GM23338 (cell line): ENCODE data around the gene OAT. TPM values are rescaled to one million over a fixed set of nuclear protein-coding genes. Genes with fewer than 3 reads are reported as not detected.

Experiments used
- ATAC-seq: fragments of 200-7000 bp; cut with Tn5 transposase; 3 replicates; pipeline ENCODE4 v1.9.1; 2020
- DNase-seq: peaks from one replicate; pipeline ENCODE4 v3.0.0-alpha.2; 2015; ENCODE audit warnings: low spot score
- H2AFZ ChIP-seq: fragments of 200-600 bp; sonication (generic); 2 replicates; pipeline ENCODE4 v1.8.0; 2016; ENCODE audit warnings: antibody characterized with exemption, mild to moderate bottlenecking, moderate library complexity
- H3F3A ChIP-seq: fragments of 200-600 bp; sonication (generic); replicated peaks from 2 replicates; pipeline ENCODE4 v1.8.0; 2017; ENCODE audit warnings: antibody characterized with exemption, mixed run types, low read depth
- H3K27ac ChIP-seq: fragments of 200-600 bp; sonication (generic); 2 replicates; pipeline ENCODE4 v1.6.1; 2016; ENCODE audit warnings: low read depth
- H3K27me3 ChIP-seq: fragments of 200-600 bp; sonication (generic); 2 replicates; pipeline ENCODE4 v1.8.0; 2016; ENCODE audit warnings: mild to moderate bottlenecking, mixed run types, moderate library complexity; ENCODE audit not compliant: insufficient read depth
- H3K36me3 ChIP-seq: fragments of 200-600 bp; sonication (generic); 2 replicates; pipeline ENCODE4 v1.8.0; 2016; ENCODE audit warnings: mild to moderate bottlenecking; ENCODE audit not compliant: insufficient read depth
- H3K4me1 ChIP-seq: fragments of 200-600 bp; sonication (generic); 2 replicates; pipeline ENCODE4 v1.8.0; 2016; ENCODE audit warnings: mild to moderate bottlenecking, moderate library complexity; ENCODE audit not compliant: insufficient read depth
- H3K4me2 ChIP-seq: fragments of 200-600 bp; sonication (generic); 2 replicates; pipeline ENCODE4 v1.7.1; 2017; ENCODE audit warnings: mixed run types
- H3K4me3 ChIP-seq: fragments of 200-600 bp; sonication (generic); 2 replicates; pipeline ENCODE4 v1.6.1; 2016; ENCODE audit warnings: mixed run types
- H3K79me2 ChIP-seq: fragments of 200-600 bp; sonication (generic); replicated peaks from 2 replicates; pipeline ENCODE4 v1.8.0; 2017; ENCODE audit warnings: mild to moderate bottlenecking; ENCODE audit not compliant: insufficient read depth
- H3K9me2 ChIP-seq: fragments of 200-600 bp; sonication (generic); 2 replicates; pipeline ENCODE4 v1.8.0; 2017; ENCODE audit not compliant: insufficient read depth
- H4K20me1 ChIP-seq: fragments of 200-600 bp; sonication (generic); replicated peaks from 2 replicates; pipeline ENCODE4 v1.8.0; 2017; ENCODE audit warnings: mild to moderate bottlenecking; ENCODE audit not compliant: insufficient read depth
- H3K27ac Mint-ChIP-seq: 2 replicates; pipeline ENCODE4 v1.8.0; 2020; ENCODE audit warnings: inconsistent platforms, mild to moderate bottlenecking, moderate library complexity, mixed read lengths
- H3K27me3 Mint-ChIP-seq: 3 replicates; pipeline ENCODE4 v1.8.0; 2022; ENCODE audit warnings: low read depth, mild to moderate bottlenecking, moderate library complexity, mixed read lengths, inconsistent platforms; ENCODE audit not compliant: insufficient read depth, poor library complexity
- H3K36me3 Mint-ChIP-seq: 3 replicates; pipeline ENCODE4 v1.8.0; 2021; ENCODE audit warnings: low read depth, mild to moderate bottlenecking, inconsistent platforms, moderate library complexity, mixed read lengths
- H3K4me1 Mint-ChIP-seq: 3 replicates; pipeline ENCODE4 v1.8.0; 2020; ENCODE audit warnings: mild to moderate bottlenecking, inconsistent platforms, mixed read lengths
- H3K4me3 Mint-ChIP-seq: 3 replicates; pipeline ENCODE4 v1.8.0; 2021; ENCODE audit warnings: moderate library complexity, mild to moderate bottlenecking, inconsistent platforms, mixed read lengths
- H3K9me3 Mint-ChIP-seq: 3 replicates; pipeline ENCODE4 v1.8.0; 2020; ENCODE audit warnings: moderate library complexity, mild to moderate bottlenecking, inconsistent platforms, mixed read lengths
- CREB1 ChIP-seq: fragments of 250-450 bp; sonication (Bioruptor Pico); IDR thresholded peaks from 2 replicates; pipeline ENCODE4 v1.5.0; 2020; ENCODE audit warnings: low read depth, mild to moderate bottlenecking, moderate library complexity
- CTCF ChIP-seq, 2 experiments: fragments of 200-600 bp in 1 of 2; sonication (generic) in 1 of 2; conservative IDR thresholded peaks; 2 replicates each; pipeline versions ENCODE4 v1.5.1 to v1.6.1; 2016 to 2017; ENCODE audit warnings: antibody characterized with exemption in 2 of 2, low read depth in 2 of 2, mild to moderate bottlenecking in 2 of 2, moderate library complexity in 1 of 2
- ETS1 ChIP-seq: IDR thresholded peaks from 2 replicates; pipeline ENCODE4 v1.6.1; 2016; ENCODE audit warnings: antibody characterized with exemption
- EZH2 ChIP-seq: fragments of 200-600 bp; sonication (generic); IDR thresholded peaks from one replicate; pipeline ENCODE4 v1.8.0; 2017; ENCODE audit warnings: antibody characterized with exemption, mild to moderate bottlenecking, low read depth; ENCODE audit not compliant: unreplicated experiment
- EZH2phosphoT487 ChIP-seq: fragments of 200-600 bp; sonication (generic); IDR thresholded peaks from one replicate; pipeline ENCODE4 v1.8.1; 2018; ENCODE audit warnings: antibody characterized with exemption; ENCODE audit not compliant: unreplicated experiment
- JUNB ChIP-seq: IDR thresholded peaks from one replicate; pipeline ENCODE4 v1.6.1; 2016; ENCODE audit warnings: antibody characterized with exemption; ENCODE audit not compliant: unreplicated experiment
- POLR2AphosphoS5 ChIP-seq: IDR thresholded peaks from 2 replicates; pipeline ENCODE4 v1.6.1; 2016; ENCODE audit warnings: antibody characterized with exemption, low read depth
- REST ChIP-seq: IDR thresholded peaks from one replicate; pipeline ENCODE4 v1.6.1; 2018; ENCODE audit warnings: antibody characterized with exemption; ENCODE audit not compliant: unreplicated experiment
- ZNF114 ChIP-seq: fragments of 250-450 bp; sonication (Bioruptor Pico); IDR thresholded peaks from 2 replicates; pipeline ENCODE4 v1.5.0; 2020; ENCODE audit warnings: mild to moderate bottlenecking, moderate library complexity
- ZNF331 ChIP-seq: fragments of 250-450 bp; sonication (Bioruptor Pico); IDR thresholded peaks from 2 replicates; pipeline ENCODE4 v1.5.0; 2020; ENCODE audit warnings: low read depth, mild to moderate bottlenecking, moderate library complexity
- polyA plus RNA-seq: library from polyadenylated mRNA; unstranded; fragments of >200 nt; fragmentation: Nextera tagmentation; extraction: Ambion mirVana; gene quantifications from 2 replicates; pipeline ENCODE4 v1.2.1, GENCODE V29; 2016
- total RNA-seq: library from RNA; depleted of rRNA; stranded (reverse); fragments of >200 nt; shearing (Covaris generic); gene quantifications from 2 replicates; pipeline ENCODE4 v1.2.3, GENCODE V29; 2014

OAT gene
- total and polyA plus RNA-seq, 2 experiments from 2014 or later, result 131 to 139 TPM

GRCh38 chr10:124364674-124365073, 54.0 kb downstream of the OAT start (continued):
- no peak for TF ChIP-seq ZNF114 (CRISPR knock-in tag)
- TF ChIP-seq EZH2phosphoT487, result no peak
- TF ChIP-seq ETS1, result no peak
- no peak for TF ChIP-seq CREB1
- no peak for TF ChIP-seq POLR2AphosphoS5
- TF ChIP-seq CTCF (conservative IDR thresholded peaks at IDR 0.05; ENCODE audit: low read depth in 2 of 2), result no peak

- Mint-ChIP-seq H3K9me3 (no peaks in the 10 kb centered on the region; the same call in 2 of the 3 replicates), H3K36me3 (no peaks in the 10 kb centered on the region), H3K27me3 (peaks cover 11% of the 10 kb centered on the region), H3K27ac (peak overlapping the region; percentile 45; the same call in 1 of the 2 replicates), H3K4me1 (peaks cover 20% of the 10 kb centered on the region), H3K4me3 (peak overlapping the region; percentile 27; the same call in 2 of the 3 replicates)
- no peaks in the 10 kb centered on the region for H4K20me1 ChIP-seq
- peak; percentile 93 for ATAC-seq
- peak overlapping the region; percentile 65 for H3K27ac ChIP-seq
- H2AFZ ChIP-seq, result no peak overlapping the region
- peaks cover 7% of the 10 kb centered on the region for H3K4me1 ChIP-seq
- no peaks in the 10 kb centered on the region for H3K79me2 ChIP-seq
- H3K27me3 ChIP-seq, result no peaks in the 10 kb centered on the region
- no peaks in the 10 kb centered on the region for H3K9me2 ChIP-seq
- H3K36me3 ChIP-seq, result no peaks in the 10 kb centered on the region
- no peaks in the 10 kb centered on the region for H3F3A ChIP-seq
- H3K4me3 ChIP-seq, result no peak overlapping the region
- H3K4me2 ChIP-seq, result 0 out of 2 replicates have a peak overlapping the region, but pooled peaks have one; percentile 28
- DNase-seq, result peak; percentile 77
- no peak for TF ChIP-seq JUNB
- TF ChIP-seq REST, result no peak
- no peak for TF ChIP-seq EZH2
- TF ChIP-seq CTCF (conservative IDR thresholded peaks at IDR 0.05; ENCODE audit: low read depth in 2 of 2), result no peak
- no peak for TF ChIP-seq ZNF331
These were observed 56.2 kb downstream of the OAT start for GRCh38 chr10:124362568-124362967.
